NCI-H1092 treated with DMSO at 0.1 percent for 48 hours (cell line): ENCODE results near the gene GMEB1.

Source experiments
- DNase-seq: peaks from one replicate; lab custom pipeline; 2025; lab: John Stamatoyannopoulos, UW

The GMEB1 gene

GRCh38 chr1:28751315-28752060 lies 82.9 kb downstream of the GMEB1 start:
- DNase-seq: no peak

DNA sequence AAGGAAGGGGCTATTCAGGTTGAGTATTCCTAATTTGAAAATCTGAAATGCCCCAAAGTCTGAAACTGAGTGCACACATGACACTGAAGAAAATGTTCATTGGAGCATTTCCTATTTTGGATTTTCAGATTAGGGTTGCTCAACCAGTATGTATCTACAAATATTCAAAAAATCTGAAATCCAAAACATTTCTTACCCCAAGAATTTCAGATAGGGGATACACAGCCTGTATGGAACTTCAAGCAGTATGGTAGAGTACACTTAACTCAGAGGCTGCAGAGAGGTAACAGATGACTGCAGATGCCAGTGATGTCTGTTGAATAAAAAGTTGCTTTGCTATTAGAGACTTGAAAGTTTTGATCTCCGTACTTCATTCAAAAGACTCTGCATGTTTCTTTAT lies 87.1 kb downstream of the GMEB1 start:
- no peak for DNase-seq

- no peak for DNase-seq
Observed at GRCh38 chr1:28756846-28757245, 88.3 kb downstream of the GMEB1 start.

DNA sequence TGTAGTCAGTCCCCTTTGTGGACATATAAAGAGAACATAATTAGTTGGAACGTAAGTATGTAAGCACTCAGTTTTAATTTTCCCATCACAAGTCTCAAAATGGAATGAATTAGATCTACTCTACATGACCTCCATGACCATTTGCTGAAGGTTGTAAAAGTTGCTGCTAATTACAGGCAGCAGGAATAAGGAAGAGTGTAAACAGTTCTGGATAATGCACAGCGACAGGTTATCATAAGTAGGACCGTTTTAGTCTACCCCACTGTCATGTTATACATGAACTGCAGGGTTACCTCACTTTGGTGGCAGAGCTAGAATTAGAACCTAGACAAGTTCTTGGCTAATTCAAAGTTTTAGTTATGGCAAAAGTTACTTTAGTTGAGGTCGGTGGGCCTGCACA lies 89.8 kb downstream of the GMEB1 start:
- DNase-seq: no peak

GRCh38 chr1:28759257-28759656 lies 90.7 kb downstream of the GMEB1 start:
- DNase-seq: no peak

DNA sequence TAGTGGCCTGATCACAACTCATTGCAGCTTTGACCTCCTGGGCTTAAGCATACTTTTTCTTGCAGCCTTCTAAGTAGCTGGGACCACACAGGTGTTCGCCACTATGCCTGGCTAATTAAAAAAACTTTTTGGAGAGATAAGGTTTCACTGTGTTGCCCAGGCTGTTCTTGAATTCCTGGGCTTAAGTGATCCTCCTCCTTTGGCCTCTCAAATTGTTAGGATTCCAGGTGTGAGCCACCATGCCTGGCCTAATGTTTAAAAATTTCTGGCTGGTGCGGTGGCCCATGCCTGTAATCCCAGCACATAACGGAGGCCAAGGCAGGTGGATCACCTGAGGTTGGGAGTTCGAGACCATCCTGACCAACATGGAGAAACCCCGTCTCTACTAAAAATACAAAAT lies 92.6 kb downstream of the GMEB1 start:
- no peak for DNase-seq

DNA sequence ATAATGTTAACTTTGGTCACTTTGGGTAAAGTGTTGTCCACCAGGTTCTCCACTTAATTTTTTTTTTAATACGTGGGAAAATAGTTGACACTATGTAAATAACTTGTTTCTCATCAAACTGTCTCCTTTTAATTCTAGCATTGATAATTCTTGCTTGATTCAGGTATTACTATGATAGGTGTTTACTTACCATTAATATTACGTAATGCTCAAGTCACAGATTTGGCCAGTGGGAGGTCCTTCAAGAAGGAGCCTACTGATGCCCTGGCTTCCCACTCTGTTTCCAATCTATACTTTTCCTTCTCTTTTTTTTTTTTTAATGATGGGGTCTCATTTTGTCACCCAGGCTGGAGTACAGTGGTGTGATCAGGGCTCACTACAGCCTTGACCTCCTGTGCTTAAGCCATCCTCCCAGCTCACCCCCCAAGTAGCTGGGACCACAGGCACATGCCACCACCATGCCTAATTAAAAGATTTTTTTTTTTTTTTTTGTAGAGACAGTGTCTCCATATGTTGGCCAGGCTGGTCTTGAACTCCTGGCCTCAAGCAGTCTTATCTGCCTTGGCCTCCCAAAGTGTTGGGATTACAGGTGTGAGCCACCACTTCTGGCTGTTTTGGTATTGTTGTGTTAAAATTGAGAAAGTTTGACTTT lies 98.1 kb downstream of the GMEB1 start:
- DNase-seq: no peak
